Measurements from ENCODE around the gene NTRK2.

NTRK2 gene

GRCh38 chr9:84778570-84778969 is 109.0 kb downstream of the NTRK2 start:
- Histone ChIP-seq H3K36me3 (ENCODE audit: control insufficient read depth in 2 of 2, insufficient read depth in 2 of 2, low read length in 2 of 2) (no peaks in the 10 kb centered on the region), H3K27me3 (ENCODE audit: control insufficient read depth in 1 of 2, insufficient read depth in 2 of 2, low read length in 2 of 2) (no peaks in the 10 kb centered on the region), H3K4me1 (ENCODE audit: control insufficient read depth, insufficient read depth, low read length) (no peaks in the 10 kb centered on the region), H3K9me3 (ENCODE audit: control insufficient read depth in 2 of 2, low read length in 2 of 2) (no peaks in the 10 kb centered on the region), H3K4me3 (ENCODE audit: low read length in 2 of 2) (no peak overlapping the region), H3K27ac (ENCODE audit: low read length) (no peak overlapping the region), H3K9ac (ENCODE audit: low read length in 2 of 2) (no peak overlapping the region)

GRCh38 chr9:84779883-84780282 is 110.4 kb downstream of the NTRK2 start:
- Histone ChIP-seq H3K27ac (ENCODE audit: low read length) (no peak overlapping the region), H3K36me3 (ENCODE audit: control insufficient read depth in 2 of 2, insufficient read depth in 2 of 2, low read length in 2 of 2) (no peaks in the 10 kb centered on the region)

GRCh38 chr9:84780385-84780784 is 110.9 kb downstream of the NTRK2 start:
- H3K4me3 ChIP-seq (ENCODE audit: low read length in 2 of 2), result no peak overlapping the region
- no peaks in the 10 kb centered on the region for H3K36me3 ChIP-seq (ENCODE audit: control insufficient read depth in 2 of 2, insufficient read depth in 2 of 2, low read length in 2 of 2)
- no peaks in the 10 kb centered on the region for H3K27me3 ChIP-seq (ENCODE audit: control insufficient read depth in 1 of 2, insufficient read depth in 2 of 2, low read length in 2 of 2)
- no peak overlapping the region for H3K9ac ChIP-seq (ENCODE audit: low read length in 2 of 2)
- H3K27ac ChIP-seq (ENCODE audit: low read length), result no peak overlapping the region
- no peaks in the 10 kb centered on the region for H3K9me3 ChIP-seq (ENCODE audit: control insufficient read depth in 2 of 2, low read length in 2 of 2)
- H3K4me1 ChIP-seq (ENCODE audit: control insufficient read depth, insufficient read depth, low read length), result no peaks in the 10 kb centered on the region

More at GRCh38 chr9:84779883-84780282, 110.4 kb downstream of the NTRK2 start:
- no peak overlapping the region for H3K9ac ChIP-seq (ENCODE audit: low read length in 2 of 2)
- no peaks in the 10 kb centered on the region for H3K4me1 ChIP-seq (ENCODE audit: control insufficient read depth, insufficient read depth, low read length)
- no peaks in the 10 kb centered on the region for H3K27me3 ChIP-seq (ENCODE audit: control insufficient read depth in 1 of 2, insufficient read depth in 2 of 2, low read length in 2 of 2)
- no peak overlapping the region for H3K4me3 ChIP-seq (ENCODE audit: low read length in 2 of 2)
- no peaks in the 10 kb centered on the region for H3K9me3 ChIP-seq (ENCODE audit: control insufficient read depth in 2 of 2, low read length in 2 of 2)

GRCh38 chr9:84781458-84781857 is 111.9 kb downstream of the NTRK2 start:
- H3K9me3 ChIP-seq (ENCODE audit: control insufficient read depth in 2 of 2, low read length in 2 of 2), result no peaks in the 10 kb centered on the region

GRCh38 chr9:84781931-84782866 is 112.7 kb downstream of the NTRK2 start:
- Histone ChIP-seq H3K4me1 (ENCODE audit: control insufficient read depth, insufficient read depth, low read length) (no peaks in the 10 kb centered on the region), H3K9me3 (ENCODE audit: control insufficient read depth in 2 of 2, low read length in 2 of 2) (no peaks in the 10 kb centered on the region), H3K27me3 (ENCODE audit: control insufficient read depth in 1 of 2, insufficient read depth in 2 of 2, low read length in 2 of 2) (no peaks in the 10 kb centered on the region), H3K27ac (ENCODE audit: low read length) (no peak overlapping the region), H3K9ac (ENCODE audit: low read length in 2 of 2) (no peak overlapping the region), H3K4me3 (ENCODE audit: low read length in 2 of 2) (no peak overlapping the region), H3K36me3 (ENCODE audit: control insufficient read depth in 2 of 2, insufficient read depth in 2 of 2, low read length in 2 of 2) (no peaks in the 10 kb centered on the region)

More at GRCh38 chr9:84781458-84781857, 111.9 kb downstream of the NTRK2 start:
- Histone ChIP-seq H3K4me3 (ENCODE audit: low read length in 2 of 2) (no peak overlapping the region), H3K36me3 (ENCODE audit: control insufficient read depth in 2 of 2, insufficient read depth in 2 of 2, low read length in 2 of 2) (no peaks in the 10 kb centered on the region), H3K27ac (ENCODE audit: low read length) (no peak overlapping the region), H3K4me1 (ENCODE audit: control insufficient read depth, insufficient read depth, low read length) (no peaks in the 10 kb centered on the region), H3K27me3 (ENCODE audit: control insufficient read depth in 1 of 2, insufficient read depth in 2 of 2, low read length in 2 of 2) (no peaks in the 10 kb centered on the region), H3K9ac (ENCODE audit: low read length in 2 of 2) (no peak overlapping the region)

GRCh38 chr9:84785792-84786547 is 116.4 kb downstream of the NTRK2 start:
- no peaks in the 10 kb centered on the region for H3K27me3 ChIP-seq (ENCODE audit: control insufficient read depth in 1 of 2, insufficient read depth in 2 of 2, low read length in 2 of 2)
- no peaks in the 10 kb centered on the region for H3K9me3 ChIP-seq (ENCODE audit: control insufficient read depth in 2 of 2, low read length in 2 of 2)
- no peaks in the 10 kb centered on the region for H3K36me3 ChIP-seq (ENCODE audit: control insufficient read depth in 2 of 2, insufficient read depth in 2 of 2, low read length in 2 of 2)
- H3K9ac ChIP-seq (ENCODE audit: low read length in 2 of 2), result no peak overlapping the region
- H3K4me3 ChIP-seq (ENCODE audit: low read length in 2 of 2), result no peak overlapping the region
- H3K4me1 ChIP-seq (ENCODE audit: control insufficient read depth, insufficient read depth, low read length), result no peaks in the 10 kb centered on the region
- no peak overlapping the region for H3K27ac ChIP-seq (ENCODE audit: low read length)

GRCh38 chr9:84788803-84789462 is 119.4 kb downstream of the NTRK2 start:
- no peak overlapping the region for H3K9ac ChIP-seq (ENCODE audit: low read length in 2 of 2)
- H3K27ac ChIP-seq (ENCODE audit: low read length), result no peak overlapping the region
- no peaks in the 10 kb centered on the region for H3K27me3 ChIP-seq (ENCODE audit: control insufficient read depth in 1 of 2, insufficient read depth in 2 of 2, low read length in 2 of 2)
- H3K4me3 ChIP-seq (ENCODE audit: low read length in 2 of 2), result no peak overlapping the region
- peaks cover 7% of the 10 kb centered on the region for H3K4me1 ChIP-seq (ENCODE audit: control insufficient read depth, insufficient read depth, low read length)
- no peaks in the 10 kb centered on the region for H3K36me3 ChIP-seq (ENCODE audit: control insufficient read depth in 2 of 2, insufficient read depth in 2 of 2, low read length in 2 of 2)
- no peaks in the 10 kb centered on the region for H3K9me3 ChIP-seq (ENCODE audit: control insufficient read depth in 2 of 2, low read length in 2 of 2)

GRCh38 chr9:84789463-84789830 is 119.9 kb downstream of the NTRK2 start:
- Histone ChIP-seq H3K27me3 (ENCODE audit: control insufficient read depth in 1 of 2, insufficient read depth in 2 of 2, low read length in 2 of 2) (no peaks in the 10 kb centered on the region), H3K4me1 (ENCODE audit: control insufficient read depth, insufficient read depth, low read length) (peaks cover 8% of the 10 kb centered on the region), H3K27ac (ENCODE audit: low read length) (no peak overlapping the region), H3K9me3 (ENCODE audit: control insufficient read depth in 2 of 2, low read length in 2 of 2) (no peaks in the 10 kb centered on the region), H3K4me3 (ENCODE audit: low read length in 2 of 2) (no peak overlapping the region), H3K36me3 (ENCODE audit: control insufficient read depth in 2 of 2, insufficient read depth in 2 of 2, low read length in 2 of 2) (no peaks in the 10 kb centered on the region), H3K9ac (ENCODE audit: low read length in 2 of 2) (no peak overlapping the region)

GRCh38 chr9:84791643-84792042 is 122.1 kb downstream of the NTRK2 start:
- Histone ChIP-seq H3K27ac (ENCODE audit: low read length) (no peak overlapping the region), H3K4me3 (ENCODE audit: low read length in 2 of 2) (no peak overlapping the region), H3K27me3 (ENCODE audit: control insufficient read depth in 1 of 2, insufficient read depth in 2 of 2, low read length in 2 of 2) (no peaks in the 10 kb centered on the region), H3K36me3 (ENCODE audit: control insufficient read depth in 2 of 2, insufficient read depth in 2 of 2, low read length in 2 of 2) (no peaks in the 10 kb centered on the region), H3K9ac (ENCODE audit: low read length in 2 of 2) (no peak overlapping the region), H3K9me3 (ENCODE audit: control insufficient read depth in 2 of 2, low read length in 2 of 2) (no peaks in the 10 kb centered on the region), H3K4me1 (ENCODE audit: control insufficient read depth, insufficient read depth, low read length) (peaks cover 8% of the 10 kb centered on the region)

GRCh38 chr9:84793251-84793650 is 123.7 kb downstream of the NTRK2 start:
- Histone ChIP-seq H3K4me1 (ENCODE audit: control insufficient read depth, insufficient read depth, low read length) (peaks cover 8% of the 10 kb centered on the region), H3K4me3 (ENCODE audit: low read length in 2 of 2) (no peak overlapping the region), H3K27ac (ENCODE audit: low read length) (no peak overlapping the region), H3K9me3 (ENCODE audit: control insufficient read depth in 2 of 2, low read length in 2 of 2) (no peaks in the 10 kb centered on the region), H3K27me3 (ENCODE audit: control insufficient read depth in 1 of 2, insufficient read depth in 2 of 2, low read length in 2 of 2) (no peaks in the 10 kb centered on the region), H3K9ac (ENCODE audit: low read length in 2 of 2) (no peak overlapping the region), H3K36me3 (ENCODE audit: control insufficient read depth in 2 of 2, insufficient read depth in 2 of 2, low read length in 2 of 2) (no peaks in the 10 kb centered on the region)
